ENCODE results near the gene DUSP7.

GRCh38 chr3:52080830-52081719, 24.7 kb upstream of the DUSP7 start:
- TF ChIP-seq POLR2AphosphoS5 (IDR thresholded peaks at IDR 0.05; ENCODE audit: low read depth, low read length), result no peak
- TF ChIP-seq, protein P1, sequence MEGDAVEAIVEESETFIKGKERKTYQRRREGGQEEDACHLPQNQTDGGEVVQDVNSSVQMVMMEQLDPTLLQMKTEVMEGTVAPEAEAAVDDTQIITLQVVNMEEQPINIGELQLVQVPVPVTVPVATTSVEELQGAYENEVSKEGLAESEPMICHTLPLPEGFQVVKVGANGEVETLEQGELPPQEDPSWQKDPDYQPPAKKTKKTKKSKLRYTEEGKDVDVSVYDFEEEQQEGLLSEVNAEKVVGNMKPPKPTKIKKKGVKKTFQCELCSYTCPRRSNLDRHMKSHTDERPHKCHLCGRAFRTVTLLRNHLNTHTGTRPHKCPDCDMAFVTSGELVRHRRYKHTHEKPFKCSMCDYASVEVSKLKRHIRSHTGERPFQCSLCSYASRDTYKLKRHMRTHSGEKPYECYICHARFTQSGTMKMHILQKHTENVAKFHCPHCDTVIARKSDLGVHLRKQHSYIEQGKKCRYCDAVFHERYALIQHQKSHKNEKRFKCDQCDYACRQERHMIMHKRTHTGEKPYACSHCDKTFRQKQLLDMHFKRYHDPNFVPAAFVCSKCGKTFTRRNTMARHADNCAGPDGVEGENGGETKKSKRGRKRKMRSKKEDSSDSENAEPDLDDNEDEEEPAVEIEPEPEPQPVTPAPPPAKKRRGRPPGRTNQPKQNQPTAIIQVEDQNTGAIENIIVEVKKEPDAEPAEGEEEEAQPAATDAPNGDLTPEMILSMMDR (IDR thresholded peaks at IDR 0.05), result no peak
